SU-DHL-6 (cell line): ENCODE results near the gene PDE4B.

Experiments used
- H2AFZ ChIP-seq: fragments of 200-600 bp; sonication (generic); 2 replicates; pipeline ENCODE4 v1.6.1; 2014; ENCODE audit warnings: low read depth, mild to moderate bottlenecking, moderate library complexity, mixed read lengths, antibody characterized with exemption, low read length; ENCODE audit not compliant: severe bottlenecking
- H3F3A ChIP-seq: fragments of 200-600 bp; shearing (Covaris generic); 2 replicates; pipeline ENCODE4 v1.6.0; 2016; ENCODE audit warnings: antibody characterized with exemption, mild to moderate bottlenecking; ENCODE audit not compliant: insufficient read depth
- H3K27ac ChIP-seq: fragments of 200-600 bp; sonication (generic); 2 replicates; pipeline ENCODE4 v1.5.1; 2016; ENCODE audit warnings: low read depth, mild to moderate bottlenecking, low read length, moderate library complexity, mixed read lengths
- H3K27me3 ChIP-seq: fragments of 200-600 bp; sonication (generic), shearing (Covaris generic); 2 replicates; pipeline ENCODE4 v1.6.0; 2014; ENCODE audit warnings: mild to moderate bottlenecking, low read length
- H3K36me3 ChIP-seq: fragments of 200-600 bp; sonication (generic); 2 replicates; pipeline ENCODE4 v1.6.1; 2014; ENCODE audit warnings: mild to moderate bottlenecking, low read length, mixed read lengths
- H3K4me2 ChIP-seq: fragments of 300-600, 200-600 bp; shearing (Covaris generic), sonication (generic); 2 replicates; pipeline ENCODE4 v1.6.0; 2014; ENCODE audit warnings: low read length, low read depth, mild to moderate bottlenecking; ENCODE audit not compliant: poor library complexity, severe bottlenecking
- H3K4me3 ChIP-seq: fragments of 200-600 bp; sonication (generic); 2 replicates; pipeline ENCODE4 v1.5.1; 2014; ENCODE audit warnings: antibody characterized with exemption, low read length, mild to moderate bottlenecking, mixed read lengths; ENCODE audit not compliant: insufficient read depth, poor library complexity, severe bottlenecking
- H3K79me2 ChIP-seq: fragments of 200-600 bp; sonication (generic); 2 replicates; pipeline ENCODE4 v1.6.1; 2014; ENCODE audit warnings: mild to moderate bottlenecking, low read length, moderate library complexity; ENCODE audit not compliant: insufficient read depth
- H3K9ac ChIP-seq: fragments of 200-600 bp; sonication (generic); 2 replicates; pipeline ENCODE4 v1.7.0; 2014; ENCODE audit warnings: mild to moderate bottlenecking, low read length
- H3K9me2 ChIP-seq: fragments of 200-600 bp; sonication (generic); replicated peaks from 2 replicates; pipeline ENCODE4 v1.6.1; 2014; ENCODE audit warnings: low read length; ENCODE audit not compliant: insufficient read depth
- H3K9me3 ChIP-seq: fragments of 200-600 bp; sonication (generic); 2 replicates; pipeline ENCODE4 v1.6.1; 2014; ENCODE audit warnings: low read length, mixed read lengths; ENCODE audit not compliant: insufficient read depth
- H4K20me1 ChIP-seq: fragments of 200-600 bp; sonication (generic); 2 replicates; pipeline ENCODE4 v1.6.1; 2014; ENCODE audit warnings: low read depth, mild to moderate bottlenecking, antibody characterized with exemption, low read length, moderate library complexity, mixed read lengths
- CTCF ChIP-seq: fragments of 200-600 bp; sonication (generic); IDR thresholded peaks from one replicate; pipeline ENCODE4 v1.5.1; 2017; ENCODE audit warnings: antibody characterized with exemption, mild to moderate bottlenecking, low read length, moderate library complexity; ENCODE audit not compliant: insufficient read depth, poor library complexity, severe bottlenecking
- EZH2phosphoT487 ChIP-seq: fragments of 200-600 bp; sonication (generic), shearing (Covaris generic); conservative IDR thresholded peaks from 2 replicates; pipeline ENCODE4 v1.6.1; 2018; ENCODE audit warnings: mild to moderate bottlenecking, antibody characterized with exemption, low read length, moderate library complexity, mixed read lengths

Gene PDE4B

DNA sequence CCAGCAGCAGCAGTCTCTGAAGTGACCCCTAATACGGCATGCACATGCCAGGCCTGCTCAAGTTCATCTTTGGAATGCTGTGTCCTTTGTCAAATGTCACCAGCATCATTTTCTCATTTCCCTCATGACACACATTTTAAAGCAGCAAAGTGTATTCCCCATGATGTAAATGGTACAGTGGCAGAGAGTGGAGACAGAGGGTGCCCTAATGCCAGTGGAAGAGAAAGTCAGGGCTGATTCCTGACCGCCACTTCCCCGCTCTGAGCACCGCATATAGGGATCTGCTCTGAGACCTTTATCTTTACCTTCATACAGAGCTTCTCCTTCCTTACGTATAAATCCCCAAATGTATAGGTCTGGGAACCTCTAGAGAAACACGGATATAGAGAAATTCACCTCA lies 518.9 kb downstream of the PDE4B start:
- Histone ChIP-seq H3K27me3 (no peaks in the 10 kb centered on the region), H3K36me3 (no peaks in the 10 kb centered on the region), H3K27ac (no peak overlapping the region), H3K4me3 (no peak overlapping the region), H3K9ac (no peak overlapping the region), H3K9me2 (no peaks in the 10 kb centered on the region), H3K79me2 (no peaks in the 10 kb centered on the region), H3K9me3 (no peaks in the 10 kb centered on the region), H3K4me2 (no peak overlapping the region), H4K20me1 (no peaks in the 10 kb centered on the region), H2AFZ (no peak overlapping the region), H3F3A (no peaks in the 10 kb centered on the region)
- no peak for TF ChIP-seq CTCF
- TF ChIP-seq EZH2phosphoT487, result no peak

DNA sequence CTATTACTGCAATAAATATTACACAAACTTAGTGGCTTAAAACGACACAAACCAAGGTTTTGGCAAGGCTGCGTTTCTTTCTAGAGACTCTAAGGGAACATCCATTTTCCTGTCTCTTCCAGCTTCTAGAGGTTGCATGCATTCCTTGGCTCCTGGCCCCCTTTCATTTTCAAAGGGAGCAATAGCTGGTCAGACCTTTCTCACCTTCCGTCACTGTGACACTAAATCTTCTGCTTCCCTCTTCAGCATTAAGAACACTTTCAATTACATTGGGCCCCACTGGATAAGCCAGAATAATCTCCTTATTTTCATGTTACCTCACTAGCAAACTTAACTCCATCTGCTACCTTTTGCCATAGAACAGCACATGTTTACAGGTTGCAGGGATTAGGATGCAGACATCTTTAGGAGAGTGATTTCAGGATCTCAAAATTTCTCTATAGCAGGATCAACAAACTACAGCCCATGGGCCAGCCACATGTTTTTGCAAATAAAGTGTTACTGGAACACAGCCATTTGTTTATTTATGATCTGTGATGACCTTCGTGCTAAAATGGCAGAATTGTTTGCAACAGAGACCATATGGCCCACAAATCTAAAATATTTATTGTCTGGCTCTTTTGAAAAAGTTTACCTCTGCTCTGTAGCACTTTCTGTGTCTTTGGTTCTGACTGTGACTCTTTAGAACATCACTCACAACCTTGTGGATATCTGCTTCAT lies 519.7 kb downstream of the PDE4B start:
- H3K4me3 ChIP-seq, result no peak overlapping the region
- H2AFZ ChIP-seq, result no peak overlapping the region
- no peaks in the 10 kb centered on the region for H3K9me3 ChIP-seq

DNA sequence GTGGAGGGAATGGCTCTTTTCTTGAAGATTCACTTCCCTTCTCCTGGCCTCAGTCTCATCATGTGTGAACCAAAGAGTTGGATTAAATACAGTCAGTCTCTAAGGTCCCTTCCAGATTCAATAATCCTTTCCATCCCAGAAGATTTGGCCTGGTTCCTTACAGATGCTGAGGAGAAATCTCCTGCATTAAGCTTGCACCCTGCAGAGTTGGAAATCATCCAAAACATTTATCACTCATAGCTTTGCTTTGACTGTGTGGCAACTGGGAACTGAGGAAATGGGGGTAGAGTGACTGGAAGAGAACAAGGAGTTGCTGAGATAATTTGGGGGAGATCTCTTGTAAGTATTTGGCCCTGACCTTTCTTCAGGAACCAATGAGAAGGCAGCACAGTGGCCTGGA lies 520.7 kb downstream of the PDE4B start:
- Histone ChIP-seq H4K20me1 (no peaks in the 10 kb centered on the region), H3K4me2 (no peak overlapping the region), H3K79me2 (no peaks in the 10 kb centered on the region), H3K9ac (no peak overlapping the region), H3K27me3 (no peaks in the 10 kb centered on the region), H3K4me3 (no peak overlapping the region), H2AFZ (no peak overlapping the region), H3K36me3 (no peaks in the 10 kb centered on the region), H3K27ac (no peak overlapping the region), H3K9me2 (no peaks in the 10 kb centered on the region), H3F3A (no peaks in the 10 kb centered on the region), H3K9me3 (no peaks in the 10 kb centered on the region)
- TF ChIP-seq CTCF, result no peak

More for the DNA sequence above, 519.7 kb downstream of the PDE4B start:
- no peak for TF ChIP-seq CTCF
- TF ChIP-seq EZH2phosphoT487, result no peak
- Histone ChIP-seq H4K20me1 (no peaks in the 10 kb centered on the region), H3K4me2 (no peak overlapping the region), H3K36me3 (no peaks in the 10 kb centered on the region), H3K9me2 (no peaks in the 10 kb centered on the region), H3K27me3 (no peaks in the 10 kb centered on the region), H3K27ac (no peak overlapping the region), H3K9ac (no peak overlapping the region), H3K79me2 (no peaks in the 10 kb centered on the region), H3F3A (no peaks in the 10 kb centered on the region)
